Fibroblast of pulmonary artery (primary cell): ENCODE data around the gene DENND11.
A peak's percentile ranks its signal among the peaks of the same experiment; 100 is the strongest.

ENCODE experiments used
- DNase-seq: peaks from one replicate; pipeline ENCODE4 v3.0.0-alpha.2; 2010; ENCODE audit warnings: low read depth
- H3K4me3 ChIP-seq: replicated peaks from 2 replicates; pipeline ENCODE4 v1.5.1; 2011; ENCODE audit warnings: low read depth, mild to moderate bottlenecking, control low read depth, low read length, moderate library complexity
- TF ChIP-seq, protein P1 (sequence below): IDR thresholded peaks from 2 replicates; pipeline ENCODE4 v1.5.1; 2011; ENCODE audit warnings: mild to moderate bottlenecking, control low read depth, low read length, inconsistent platforms; ENCODE audit errors: missing control alignments

Gene DENND11

DNA sequence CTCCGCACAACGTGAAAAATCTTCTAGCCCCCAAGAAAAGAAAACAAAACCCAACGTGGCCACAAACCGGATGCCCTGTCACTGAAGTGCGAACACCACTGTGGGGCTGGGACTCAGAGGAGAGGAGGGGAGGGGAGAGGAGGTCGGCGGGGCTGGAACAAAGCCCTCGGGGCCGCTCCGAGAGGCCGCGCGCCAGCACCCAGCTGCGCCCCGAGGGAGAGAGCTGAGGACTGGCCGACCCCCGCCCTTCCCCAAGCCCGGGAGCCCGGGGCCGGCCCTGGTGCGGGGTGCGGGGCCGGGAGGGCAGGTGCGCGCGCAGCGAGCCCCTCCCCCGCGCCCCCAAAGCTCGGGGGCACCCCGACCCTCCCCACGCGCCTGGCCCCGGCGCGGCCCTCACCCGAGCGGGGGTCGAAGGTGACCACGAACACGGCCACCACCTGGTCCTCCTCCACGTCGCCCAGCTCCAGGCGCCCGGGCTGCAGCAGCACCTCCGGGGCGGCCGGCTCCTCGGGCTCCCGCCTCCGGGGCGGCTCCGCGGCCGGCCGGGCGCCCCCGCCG is 398 bp downstream of the DENND11 start:
- peak overlapping the region; percentile 68 for H3K4me3 ChIP-seq
- TF ChIP-seq, protein P1, sequence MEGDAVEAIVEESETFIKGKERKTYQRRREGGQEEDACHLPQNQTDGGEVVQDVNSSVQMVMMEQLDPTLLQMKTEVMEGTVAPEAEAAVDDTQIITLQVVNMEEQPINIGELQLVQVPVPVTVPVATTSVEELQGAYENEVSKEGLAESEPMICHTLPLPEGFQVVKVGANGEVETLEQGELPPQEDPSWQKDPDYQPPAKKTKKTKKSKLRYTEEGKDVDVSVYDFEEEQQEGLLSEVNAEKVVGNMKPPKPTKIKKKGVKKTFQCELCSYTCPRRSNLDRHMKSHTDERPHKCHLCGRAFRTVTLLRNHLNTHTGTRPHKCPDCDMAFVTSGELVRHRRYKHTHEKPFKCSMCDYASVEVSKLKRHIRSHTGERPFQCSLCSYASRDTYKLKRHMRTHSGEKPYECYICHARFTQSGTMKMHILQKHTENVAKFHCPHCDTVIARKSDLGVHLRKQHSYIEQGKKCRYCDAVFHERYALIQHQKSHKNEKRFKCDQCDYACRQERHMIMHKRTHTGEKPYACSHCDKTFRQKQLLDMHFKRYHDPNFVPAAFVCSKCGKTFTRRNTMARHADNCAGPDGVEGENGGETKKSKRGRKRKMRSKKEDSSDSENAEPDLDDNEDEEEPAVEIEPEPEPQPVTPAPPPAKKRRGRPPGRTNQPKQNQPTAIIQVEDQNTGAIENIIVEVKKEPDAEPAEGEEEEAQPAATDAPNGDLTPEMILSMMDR: no peak
- DNase-seq: peak; percentile 22

DNA sequence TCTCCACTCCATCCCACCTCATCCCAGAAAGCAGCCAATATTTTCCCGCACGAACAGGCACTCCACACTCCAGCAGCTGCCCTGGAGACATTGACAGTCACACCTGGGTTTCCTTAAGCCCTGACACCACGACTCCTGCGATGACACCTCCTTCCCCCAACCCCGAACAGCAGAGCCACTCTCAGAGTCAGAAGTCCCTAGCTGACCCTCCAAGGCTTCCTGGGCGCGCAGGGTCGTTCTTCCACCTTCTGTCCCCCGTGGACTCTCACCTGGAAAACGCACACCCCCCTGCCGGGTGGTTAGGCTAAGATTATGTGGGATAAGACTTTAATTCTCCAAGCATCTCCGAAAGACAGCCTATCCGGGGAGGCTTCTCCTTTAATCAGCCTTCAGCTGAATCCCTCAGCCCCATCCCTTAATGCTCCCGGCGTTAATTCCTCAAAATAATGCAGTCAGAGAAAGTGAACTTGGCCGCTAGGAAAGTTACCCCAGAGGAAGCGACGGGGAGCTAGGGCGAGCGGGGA is 1.1 kb downstream of the DENND11 start:
- TF ChIP-seq, protein P1: no peak

DNA sequence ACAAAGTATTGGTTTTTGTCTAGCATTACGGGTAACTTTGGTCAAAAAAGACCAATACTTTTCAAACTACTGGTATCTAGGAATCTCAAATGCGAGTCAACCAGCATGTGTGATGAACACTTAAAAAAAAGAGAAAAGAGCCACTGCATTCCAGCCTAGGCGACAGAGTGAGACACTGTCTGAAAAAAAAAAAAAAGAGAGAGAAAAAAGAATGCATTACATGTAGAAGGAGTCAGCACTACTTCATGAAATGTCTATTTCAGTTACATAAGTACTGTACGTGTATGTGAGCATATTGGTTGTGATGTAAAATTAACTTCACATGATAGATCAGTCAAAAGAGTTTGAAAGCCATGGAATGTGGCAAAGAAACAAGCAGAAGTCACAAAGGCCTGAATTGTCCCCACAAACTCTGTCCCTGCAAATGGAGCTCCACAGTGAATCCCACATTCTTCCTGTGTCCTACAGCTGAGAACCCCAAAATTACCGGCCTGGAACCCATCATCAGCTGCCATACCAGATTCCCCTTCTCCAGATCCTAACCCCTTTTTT is 1.6 kb downstream of the DENND11 start:
- TF ChIP-seq, protein P1: no peak
- no peak for DNase-seq
- H3K4me3 ChIP-seq: peak overlapping the region; percentile 68

More for the DNA sequence above, 1.1 kb downstream of the DENND11 start:
- H3K4me3 ChIP-seq: peak overlapping the region; percentile 68
- no peak for DNase-seq

DNA sequence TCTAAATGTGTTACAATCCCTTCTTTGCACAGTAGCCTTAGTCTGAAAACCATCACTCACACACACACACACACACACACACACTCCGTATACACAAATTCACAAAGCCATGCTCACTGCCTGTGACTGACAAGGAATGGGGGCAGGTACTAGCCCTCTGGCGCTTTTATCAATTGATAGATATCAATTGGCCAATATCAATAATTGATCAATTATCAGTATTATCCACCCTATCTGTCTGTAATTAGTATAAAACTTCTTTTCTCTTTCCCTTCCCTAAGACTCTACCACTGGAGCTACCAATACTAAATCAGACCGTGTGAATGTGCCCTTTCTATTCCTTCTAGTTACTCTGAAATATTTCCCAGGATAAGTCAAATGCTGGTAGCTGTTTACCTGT is 2.1 kb downstream of the DENND11 start:
- TF ChIP-seq, protein P1: no peak
- H3K4me3 ChIP-seq: no peak overlapping the region

DNA sequence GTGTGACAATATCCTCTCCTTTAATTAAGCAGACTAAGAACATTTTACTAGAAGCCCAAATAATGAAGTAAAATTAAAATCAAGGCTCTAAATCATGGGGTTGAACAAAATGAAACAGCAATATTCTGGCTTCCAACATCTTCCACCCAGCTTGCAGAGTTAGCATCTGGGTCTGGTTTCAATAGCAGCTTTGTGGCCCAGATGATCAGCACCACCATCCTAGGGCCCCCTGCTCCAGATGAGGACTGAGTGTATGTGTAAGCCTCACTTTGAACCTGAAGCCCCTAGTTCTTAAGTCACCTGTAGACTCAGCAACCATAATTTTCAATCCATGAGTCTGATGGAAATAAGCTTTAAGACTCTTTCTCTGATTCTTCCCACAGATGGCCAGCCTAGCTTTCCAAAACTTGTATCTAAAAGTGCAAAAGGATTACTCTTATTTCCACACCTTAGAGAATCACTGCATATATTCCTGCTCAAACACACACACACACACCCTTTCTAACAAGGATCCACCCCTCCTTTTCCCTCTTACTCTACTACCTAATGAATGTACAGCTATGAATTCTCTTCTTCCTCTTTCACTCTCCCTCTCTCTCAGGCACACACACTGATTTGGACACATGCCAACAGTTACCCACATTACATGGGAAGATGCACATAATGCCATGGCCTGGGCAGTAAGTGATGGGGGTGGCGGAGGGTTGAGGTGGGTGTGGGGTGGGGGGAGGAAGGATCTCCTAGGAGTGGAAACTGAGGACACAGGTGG is 3.5 kb downstream of the DENND11 start:
- DNase-seq: no peak
- no peak overlapping the region for H3K4me3 ChIP-seq
- TF ChIP-seq, protein P1: no peak

More for the DNA sequence above, 2.1 kb downstream of the DENND11 start:
- no peak for DNase-seq

DNA sequence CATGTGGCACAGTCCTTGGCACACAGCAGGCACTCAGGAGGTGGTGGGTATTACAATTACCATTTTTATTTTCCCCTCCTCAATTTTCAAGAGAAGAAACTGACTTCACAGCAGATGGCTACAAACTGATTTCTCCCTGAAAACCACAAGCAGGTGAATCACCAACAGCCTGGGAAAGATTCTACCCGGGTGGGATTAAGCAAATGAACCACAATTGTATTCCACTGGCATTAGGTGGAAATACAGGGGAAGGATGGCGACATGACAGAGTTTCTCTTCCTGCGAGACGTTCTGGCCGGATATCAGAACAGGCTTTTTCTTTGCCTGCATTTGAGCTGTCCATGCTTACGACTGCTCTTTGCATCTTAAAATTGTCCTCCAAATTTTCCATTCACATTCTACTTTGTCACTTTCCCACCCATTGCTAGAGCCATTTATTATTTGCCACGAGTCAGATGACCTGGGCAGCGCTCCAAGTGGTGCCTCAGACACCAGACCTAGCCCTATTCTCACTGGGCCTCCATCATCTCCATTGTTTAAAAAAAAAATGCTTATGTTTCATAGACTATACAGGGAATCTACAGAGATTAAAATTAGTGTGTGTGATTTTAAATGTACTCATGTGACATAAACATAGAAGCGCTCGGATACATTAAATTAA is 4.6 kb downstream of the DENND11 start:
- TF ChIP-seq, protein P1: no peak
- no peak overlapping the region for H3K4me3 ChIP-seq
- DNase-seq: no peak
